MCF 10A (cell line): Measurements from ENCODE around the gene DNAH6. TPM values are rescaled to one million over a fixed set of nuclear protein-coding genes. Genes with fewer than 3 reads are reported as not detected.
A peak's percentile ranks its signal among the peaks of the same experiment; 100 is the strongest.

ENCODE experiments used
- BruUV-seq: library from RNA; stranded (reverse); fragments of 400-500 nt; replicated peaks from 2 replicates; lab custom pipeline; 2021; lab: Mats Ljungman, UMichigan
- CTCF ChIA-PET: fragments of 300-600 bp; sonication (Branson Sonifier 250); formaldehyde crosslinking; extraction: SDS; loops from one replicate; lab custom pipeline; 2021; ENCODE audit warnings: antibody characterized with exemption, inconsistent platforms; lab: Yijun Ruan, JAX
- POLR2A ChIA-PET: fragments of 300-600, 350-650 bp; sonication (Branson Sonifier 250); formaldehyde crosslinking; extraction: SDS; loops from one replicate; lab custom pipeline; 2020; ENCODE audit warnings: antibody characterized with exemption, inconsistent platforms; lab: Yijun Ruan, JAX
- DNase-seq: peaks from one replicate; pipeline ENCODE4 v3.0.0-alpha.2; 2018; ENCODE audit not compliant: unreplicated experiment
- H3K27ac Mint-ChIP-seq: one replicate; pipeline ENCODE4 v1.8.0; 2022; ENCODE audit warnings: mild to moderate bottlenecking, low read depth, mixed read lengths; ENCODE audit not compliant: unreplicated experiment
- H3K27me3 Mint-ChIP-seq: one replicate; pipeline ENCODE4 v1.8.0; 2022; ENCODE audit warnings: mixed read lengths; ENCODE audit not compliant: insufficient read depth, unreplicated experiment
- H3K36me3 Mint-ChIP-seq: one replicate; pipeline ENCODE4 v1.8.0; 2022; ENCODE audit warnings: mild to moderate bottlenecking, moderate library complexity, mixed read lengths; ENCODE audit not compliant: insufficient read depth, unreplicated experiment
- H3K4me1 Mint-ChIP-seq: one replicate; pipeline ENCODE4 v1.8.0; 2022; ENCODE audit warnings: mixed read lengths; ENCODE audit not compliant: insufficient read depth, unreplicated experiment
- H3K4me3 Mint-ChIP-seq: one replicate; pipeline ENCODE4 v1.8.0; 2022; ENCODE audit warnings: mild to moderate bottlenecking, moderate library complexity, mixed read lengths; ENCODE audit not compliant: unreplicated experiment
- H3K9me3 Mint-ChIP-seq: one replicate; pipeline ENCODE4 v1.8.0; 2022; ENCODE audit warnings: mixed read lengths; ENCODE audit not compliant: unreplicated experiment
- intact Hi-C: fragments of 100-400 bp; cut with micrococcal nuclease; formaldehyde crosslinking; loops from 2 replicates; pipeline ENCODE4 v1.14.1; 2022
- total RNA-seq: library from RNA; stranded (reverse); gene quantifications from 2 replicates; pipeline ENCODE4 v1.2.3, GENCODE V29; 2022
- TF ChIP-seq, protein P1 (sequence below): fragments of 200-600 bp; IDR thresholded peaks from one replicate; pipeline ENCODE4 v1.8.0; 2022; ENCODE audit warnings: antibody characterized with exemption, mild to moderate bottlenecking; ENCODE audit not compliant: unreplicated experiment

DNAH6 gene
- total RNA-seq, 1 experiment from 2014 or later, result 0.14 TPM

DNA sequence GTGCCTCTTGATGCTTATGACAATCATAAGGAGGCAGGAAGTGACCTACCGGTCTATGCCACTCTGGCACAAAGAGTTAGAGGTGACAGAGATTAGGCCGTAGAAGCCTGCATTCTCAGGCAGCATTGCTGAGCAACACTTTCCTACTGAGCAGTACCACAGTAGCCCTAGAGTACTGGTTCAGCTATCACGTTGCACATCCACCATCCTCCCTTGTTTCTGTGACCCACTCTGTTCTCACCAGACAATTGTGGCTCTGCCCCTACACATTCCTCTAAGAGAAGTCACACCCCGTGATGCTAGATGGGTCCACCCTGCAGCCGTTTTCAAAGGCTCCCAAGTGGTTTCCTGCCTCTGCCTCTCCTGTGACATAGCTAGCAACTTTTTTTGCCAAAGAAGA is 34.6 kb upstream of the DNAH6 start:
- no peaks in the 10 kb centered on the region for H3K4me1 Mint-ChIP-seq
- no peak overlapping the region for H3K27ac Mint-ChIP-seq
- ChIA-PET POLR2A (no interaction called here), CTCF (interaction anchor here (0.6 to 1.2 kb wide), 3 partner anchors 11 to 805 kb away, joined by 4 to 5 read pairs (median 5); no protein-coding TSS in a partner anchor)
- intact Hi-C loops, result no loop called here
- BruUV-seq, result no TSS peak
- no peaks in the 10 kb centered on the region for H3K36me3 Mint-ChIP-seq
- peak; percentile 4 for DNase-seq
- peaks cover 2% of the 10 kb centered on the region for H3K9me3 Mint-ChIP-seq
- H3K4me3 Mint-ChIP-seq, result no peak overlapping the region
- H3K27me3 Mint-ChIP-seq, result no peaks in the 10 kb centered on the region
- TF ChIP-seq, protein P1, sequence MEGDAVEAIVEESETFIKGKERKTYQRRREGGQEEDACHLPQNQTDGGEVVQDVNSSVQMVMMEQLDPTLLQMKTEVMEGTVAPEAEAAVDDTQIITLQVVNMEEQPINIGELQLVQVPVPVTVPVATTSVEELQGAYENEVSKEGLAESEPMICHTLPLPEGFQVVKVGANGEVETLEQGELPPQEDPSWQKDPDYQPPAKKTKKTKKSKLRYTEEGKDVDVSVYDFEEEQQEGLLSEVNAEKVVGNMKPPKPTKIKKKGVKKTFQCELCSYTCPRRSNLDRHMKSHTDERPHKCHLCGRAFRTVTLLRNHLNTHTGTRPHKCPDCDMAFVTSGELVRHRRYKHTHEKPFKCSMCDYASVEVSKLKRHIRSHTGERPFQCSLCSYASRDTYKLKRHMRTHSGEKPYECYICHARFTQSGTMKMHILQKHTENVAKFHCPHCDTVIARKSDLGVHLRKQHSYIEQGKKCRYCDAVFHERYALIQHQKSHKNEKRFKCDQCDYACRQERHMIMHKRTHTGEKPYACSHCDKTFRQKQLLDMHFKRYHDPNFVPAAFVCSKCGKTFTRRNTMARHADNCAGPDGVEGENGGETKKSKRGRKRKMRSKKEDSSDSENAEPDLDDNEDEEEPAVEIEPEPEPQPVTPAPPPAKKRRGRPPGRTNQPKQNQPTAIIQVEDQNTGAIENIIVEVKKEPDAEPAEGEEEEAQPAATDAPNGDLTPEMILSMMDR, result no peak

DNA sequence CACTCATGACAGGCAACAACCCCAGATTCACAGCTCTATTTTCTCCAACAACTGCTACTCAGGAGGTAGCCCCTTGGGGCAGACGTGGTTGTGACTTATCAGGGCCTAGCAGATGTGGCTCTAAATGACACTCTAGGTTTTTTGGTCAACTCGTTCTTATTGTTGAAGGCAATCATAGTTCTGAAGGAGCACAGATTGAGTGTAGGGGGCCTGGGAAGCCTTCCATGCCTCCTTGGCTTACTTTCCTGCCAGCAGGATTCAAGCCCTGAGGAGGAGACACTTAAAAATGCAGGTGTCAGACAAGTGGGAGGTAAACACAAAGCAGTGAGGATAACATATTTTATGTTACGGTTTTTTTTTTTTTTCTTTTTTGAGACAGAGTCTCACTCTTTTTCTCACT is 33.7 kb upstream of the DNAH6 start:
- no peaks in the 10 kb centered on the region for H3K9me3 Mint-ChIP-seq
- no peaks in the 10 kb centered on the region for H3K4me1 Mint-ChIP-seq
- POLR2A ChIA-PET, result no interaction called here
- intact Hi-C loops, result no loop called here
- H3K4me3 Mint-ChIP-seq, result no peak overlapping the region
- no peaks in the 10 kb centered on the region for H3K36me3 Mint-ChIP-seq
- TF ChIP-seq, protein P1, result no peak
- CTCF ChIA-PET, result interaction anchor here (0.6 to 1.7 kb wide), 4 partner anchors 9 to 114 kb away, joined by 3 to 5 read pairs (median 4); no protein-coding TSS in a partner anchor
- no peak overlapping the region for H3K27ac Mint-ChIP-seq
- no TSS peak for BruUV-seq
- H3K27me3 Mint-ChIP-seq, result no peaks in the 10 kb centered on the region
- no peak for DNase-seq

DNA sequence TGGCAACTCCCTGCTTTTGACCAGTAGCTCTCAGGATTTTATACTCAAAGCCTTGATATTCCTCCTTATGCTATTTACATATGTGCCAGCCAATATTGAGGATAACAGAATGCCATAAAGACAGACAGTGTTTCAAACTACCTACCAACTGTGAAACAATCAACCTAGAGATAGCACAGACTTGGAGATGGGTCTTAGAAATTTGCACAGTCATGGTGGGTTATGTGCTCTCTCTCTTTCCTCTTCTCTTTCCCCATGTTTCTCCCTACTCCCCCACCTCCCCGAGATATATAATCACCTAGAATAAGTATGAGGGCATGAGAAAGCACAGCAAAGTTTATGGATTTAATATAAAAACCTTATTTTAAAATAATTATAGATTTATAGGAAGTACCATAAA is 33.0 kb upstream of the DNAH6 start:
- intact Hi-C loops, result no loop called here
- H3K4me3 Mint-ChIP-seq, result no peak overlapping the region
- no peak overlapping the region for H3K27ac Mint-ChIP-seq
- no TSS peak for BruUV-seq
- DNase-seq, result no peak
- TF ChIP-seq, protein P1, result no peak
- H3K4me1 Mint-ChIP-seq, result no peaks in the 10 kb centered on the region
- CTCF ChIA-PET, result interaction anchor here (1.2 to 1.7 kb wide), 3 partner anchors 8 to 18 kb away, joined by 4 to 5 read pairs (median 4); no protein-coding TSS in a partner anchor
- no peaks in the 10 kb centered on the region for H3K9me3 Mint-ChIP-seq
- POLR2A ChIA-PET, result no interaction called here
- H3K27me3 Mint-ChIP-seq, result no peaks in the 10 kb centered on the region
- H3K36me3 Mint-ChIP-seq, result no peaks in the 10 kb centered on the region

DNA sequence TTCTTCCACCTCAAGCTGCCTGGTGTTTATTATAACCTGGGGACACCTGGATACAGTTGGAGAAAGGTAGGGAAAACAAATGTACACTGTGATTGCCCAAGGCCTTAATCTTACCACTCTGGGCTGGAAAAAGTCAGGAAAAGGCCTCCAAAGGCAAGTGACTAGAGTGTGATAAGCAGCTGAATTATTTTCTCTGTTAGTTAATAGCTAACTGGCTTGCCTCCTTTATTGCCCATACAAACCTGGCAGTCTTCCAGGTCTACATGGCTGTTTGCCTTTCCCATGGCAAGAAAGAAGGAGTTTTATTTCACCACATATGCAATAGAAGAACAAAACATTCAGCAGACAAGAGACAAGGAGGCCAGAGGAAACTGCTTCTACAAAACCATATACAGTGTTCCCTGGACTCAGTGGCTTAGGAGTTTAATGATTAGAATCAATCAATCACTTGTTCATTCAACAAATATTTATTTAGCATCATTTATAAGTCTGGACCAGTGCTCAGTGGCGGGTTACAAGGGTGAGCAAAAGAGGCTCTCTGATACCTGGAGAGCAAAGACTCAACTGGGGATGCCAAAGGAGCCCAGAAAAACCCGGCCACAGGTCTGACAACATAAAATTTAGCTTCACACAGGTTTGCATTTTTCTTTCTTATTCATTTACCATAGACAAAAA is 29.7 kb upstream of the DNAH6 start:
- BruUV-seq, result no TSS peak
- POLR2A ChIA-PET, result interaction anchor here (1.2 to 1.4 kb wide), 3 partner anchors 16 to 59 kb away, joined by 3 to 4 read pairs (median 4); partner anchors contain the start of gene SUCLG1
- TF ChIP-seq, protein P1, result no peak
- Mint-ChIP-seq H3K9me3 (no peaks in the 10 kb centered on the region), H3K27ac (no peak overlapping the region), H3K4me3 (no peak overlapping the region), H3K4me1 (no peaks in the 10 kb centered on the region), H3K27me3 (no peaks in the 10 kb centered on the region), H3K36me3 (no peaks in the 10 kb centered on the region)
- DNase-seq, result peak; percentile 6
- CTCF ChIA-PET, result interaction anchor here (0.6 to 1.0 kb wide), 4 partner anchors 55 to 437 kb away, joined by 3 to 4 read pairs (median 4); no protein-coding TSS in a partner anchor
- intact Hi-C loops, result no loop called here
